GM13977 (cell line): ENCODE results near the gene SPEM1.

Source experiments
- DNase-seq: peaks from one replicate; pipeline ENCODE4 v3.0.0; 2012; ENCODE audit warnings: low spot score
- CTCF ChIP-seq: IDR thresholded peaks from 2 replicates; pipeline ENCODE4 v1.5.1; 2012; ENCODE audit warnings: mild to moderate bottlenecking, control low read depth; ENCODE audit not compliant: insufficient read depth; ENCODE audit errors: extremely low read depth, missing control alignments
- in situ Hi-C: fragments of 300-500 bp; cut with MboI; formaldehyde crosslinking; loops from one replicate; pipeline ENCODE4 v1.12.0; 2022; ENCODE audit warnings: low sequenced_read_pairs, low pct_unique_long_range_greater_than_20kb, mixed read lengths, inconsistent platforms; ENCODE audit not compliant: unreplicated experiment

The SPEM1 gene

GRCh38 chr17:7407082-7407481 is 13.0 kb upstream of the SPEM1 start:
- TF ChIP-seq CTCF: no peak
- in situ Hi-C loops: no loop called here
- DNase-seq: no peak

- in situ Hi-C loops: no loop called here
- no peak for TF ChIP-seq CTCF
- DNase-seq: no peak
These were observed 12.5 kb upstream of the SPEM1 start, which contains the start of gene NLGN2 for GRCh38 chr17:7407485-7408251. Gene NLGN2 (plus strand): TSS chr17:7407845. CDS start chr17:7408256, 411 bp downstream.

GRCh38 chr17:7408252-7408727 is 11.8 kb upstream of the SPEM1 start:
- no peak for TF ChIP-seq CTCF
- in situ Hi-C loops: no loop called here
- no peak for DNase-seq

- TF ChIP-seq CTCF: no peak
- no peak for DNase-seq
- in situ Hi-C loops: no loop called here
These were observed 11.3 kb upstream of the SPEM1 start for GRCh38 chr17:7408863-7409262.

- no peak for TF ChIP-seq CTCF
- DNase-seq: no peak
- in situ Hi-C loops: no loop called here
These were observed 10.4 kb upstream of the SPEM1 start for GRCh38 chr17:7409716-7410115.

GRCh38 chr17:7410634-7411426 is 9.3 kb upstream of the SPEM1 start:
- TF ChIP-seq CTCF: no peak
- in situ Hi-C loops: no loop called here

More at GRCh38 chr17:7410634-7411426, 9.3 kb upstream of the SPEM1 start:
- DNase-seq: no peak
